Measurements from ENCODE around the gene OR2T35.

OR2T35 gene

DNA sequence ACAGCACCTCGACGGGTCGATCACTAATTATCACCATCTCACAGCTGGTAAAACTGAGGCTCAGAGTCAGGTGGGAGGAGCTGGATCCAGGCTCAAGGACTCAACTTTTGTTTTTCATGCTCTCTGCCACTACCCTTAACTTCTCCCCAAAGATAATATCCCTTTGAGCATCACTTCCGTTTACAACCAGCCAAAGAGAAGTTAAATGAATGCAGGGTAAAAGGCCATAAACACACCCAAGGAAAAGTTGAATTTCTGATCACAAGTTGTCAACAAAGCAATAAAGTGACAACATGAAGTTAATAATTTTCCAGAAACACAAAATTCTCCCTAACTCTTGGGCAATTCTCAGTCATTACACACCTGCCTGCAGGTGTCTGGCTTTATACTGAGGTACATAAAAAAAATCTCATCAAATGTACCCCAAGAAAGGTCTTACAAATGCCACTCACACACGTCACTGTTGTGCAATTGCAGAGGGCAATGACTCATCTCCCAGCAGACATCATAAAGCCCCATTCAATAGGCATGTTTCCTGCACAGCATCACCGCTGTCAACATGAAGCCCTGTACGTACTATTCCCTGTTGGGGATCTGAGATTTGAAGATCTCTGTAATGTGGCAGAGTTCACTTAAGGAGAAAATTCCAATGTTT lies 13.6 kb downstream of the OR2T35 start:
- Histone ChIP-seq H3K9me2 (replicated peaks; ENCODE audit: insufficient read depth, low read length) (no peaks in the 10 kb centered on the region), H3K79me2 (ENCODE audit: low read length) (no peaks in the 10 kb centered on the region), H3F3A (ENCODE audit: insufficient read depth, low read length) (no peaks in the 10 kb centered on the region), H2AFZ (ENCODE audit: low read length) (no peak overlapping the region), H3K4me1 (ENCODE audit: low read length) (no peaks in the 10 kb centered on the region), H3K4me2 (ENCODE audit: low read depth, low read length) (no peak overlapping the region), H4K20me1 (ENCODE audit: insufficient read depth, low read length) (no peaks in the 10 kb centered on the region), H3K36me3 (replicated peaks; ENCODE audit: insufficient read depth, low read length) (no peaks in the 10 kb centered on the region), H3K9me3 (replicated peaks; ENCODE audit: insufficient read depth, low read length) (no peaks in the 10 kb centered on the region), H3K9ac (ENCODE audit: low read length) (no peak overlapping the region), H3K27ac (ENCODE audit: low read length) (no peak overlapping the region), H3K4me3 (ENCODE audit: low read length) (no peak overlapping the region), H3K27me3 (replicated peaks; ENCODE audit: insufficient read depth, low read length) (no peaks in the 10 kb centered on the region)
- DNase-seq, result no peak
- TF ChIP-seq EZH2phosphoT487 (IDR thresholded peaks at IDR 0.05; ENCODE audit: low read length) (no peak), CTCF (IDR thresholded peaks at IDR 0.05; ENCODE audit: low read length) (no peak), EZH2 (optimal IDR thresholded peaks at IDR 0.05; ENCODE audit: low read depth, low read length) (no peak)

DNA sequence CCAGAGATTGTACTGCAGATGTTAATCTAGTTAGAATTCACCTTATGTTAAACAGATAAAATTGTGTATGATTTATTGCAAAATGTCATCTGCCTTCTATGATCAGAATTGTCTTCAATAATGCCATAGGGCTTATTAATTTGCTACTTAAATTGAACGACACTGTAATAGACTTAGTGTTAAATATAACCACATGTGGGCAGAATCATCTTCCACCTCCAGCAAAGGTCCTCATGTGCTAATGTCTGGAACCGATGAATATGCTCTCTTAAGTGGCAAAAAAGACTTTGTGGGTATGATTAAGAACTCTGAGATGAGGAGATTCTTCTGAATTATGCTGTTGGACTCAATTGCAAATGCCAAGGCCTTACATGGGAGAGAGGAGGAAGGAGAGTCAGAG lies 14.5 kb downstream of the OR2T35 start:
- no peak overlapping the region for H3K27ac ChIP-seq (ENCODE audit: low read length)
- no peaks in the 10 kb centered on the region for H4K20me1 ChIP-seq (ENCODE audit: insufficient read depth, low read length)
- H3K27me3 ChIP-seq (replicated peaks; ENCODE audit: insufficient read depth, low read length), result no peaks in the 10 kb centered on the region
- H3K4me1 ChIP-seq (ENCODE audit: low read length), result no peaks in the 10 kb centered on the region
- no peak overlapping the region for H3K4me2 ChIP-seq (ENCODE audit: low read depth, low read length)
- H3F3A ChIP-seq (ENCODE audit: insufficient read depth, low read length), result no peaks in the 10 kb centered on the region
- H2AFZ ChIP-seq (ENCODE audit: low read length), result no peak overlapping the region
- no peak overlapping the region for H3K9ac ChIP-seq (ENCODE audit: low read length)
- no peak for DNase-seq
- H3K79me2 ChIP-seq (ENCODE audit: low read length), result no peaks in the 10 kb centered on the region
- no peaks in the 10 kb centered on the region for H3K9me3 ChIP-seq (replicated peaks; ENCODE audit: insufficient read depth, low read length)
- no peaks in the 10 kb centered on the region for H3K9me2 ChIP-seq (replicated peaks; ENCODE audit: insufficient read depth, low read length)
- no peak overlapping the region for H3K4me3 ChIP-seq (ENCODE audit: low read length)
- TF ChIP-seq CTCF (IDR thresholded peaks at IDR 0.05; ENCODE audit: low read length) (no peak), EZH2phosphoT487 (IDR thresholded peaks at IDR 0.05; ENCODE audit: low read length) (no peak), EZH2 (optimal IDR thresholded peaks at IDR 0.05; ENCODE audit: low read depth, low read length) (no peak)
- H3K36me3 ChIP-seq (replicated peaks; ENCODE audit: insufficient read depth, low read length), result no peaks in the 10 kb centered on the region

DNA sequence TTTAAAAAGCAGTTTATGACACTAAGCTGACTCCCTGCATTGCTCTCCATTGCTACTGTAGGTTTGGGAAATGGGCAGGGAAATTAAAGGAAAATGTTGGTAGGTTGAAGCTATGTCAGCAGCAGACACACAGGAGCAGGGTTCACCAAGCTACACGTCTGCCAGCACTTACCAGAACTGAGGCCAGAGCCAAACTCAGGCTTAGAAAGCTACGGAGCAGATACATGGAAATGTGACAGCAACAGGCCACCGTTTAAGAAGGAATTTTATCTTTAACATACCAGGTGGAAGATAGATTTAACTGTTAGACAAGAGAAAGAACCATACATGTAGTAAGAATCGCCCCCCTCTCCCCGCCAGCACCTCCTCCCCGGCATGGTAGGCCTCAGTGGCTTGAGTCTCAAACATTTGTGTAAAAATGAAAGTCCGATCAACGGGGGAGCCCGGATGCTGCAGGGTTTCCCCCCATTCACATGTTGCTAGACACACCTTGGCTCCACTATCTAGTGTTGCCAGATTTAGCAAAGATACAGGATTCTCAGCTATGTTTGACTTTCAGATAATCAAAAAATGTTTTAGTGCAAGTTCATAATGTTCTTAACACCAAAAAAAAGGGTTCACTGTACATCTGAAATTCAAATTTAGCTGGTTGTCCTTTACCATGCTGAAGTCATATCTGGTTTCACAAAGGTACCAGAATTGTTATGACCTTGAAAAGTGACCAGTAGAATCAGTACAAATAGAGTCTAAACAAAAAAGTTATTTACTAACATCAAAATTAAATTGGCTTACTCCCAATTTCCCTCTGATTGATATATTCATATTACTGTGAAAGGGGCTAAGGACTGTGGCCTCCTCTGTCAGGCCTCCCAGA lies 16.9 kb downstream of the OR2T35 start:
- Histone ChIP-seq H3K27ac (ENCODE audit: low read length) (no peak overlapping the region), H2AFZ (ENCODE audit: low read length) (no peak overlapping the region), H3K4me1 (ENCODE audit: low read length) (no peaks in the 10 kb centered on the region), H3K4me2 (ENCODE audit: low read depth, low read length) (no peak overlapping the region), H3K36me3 (replicated peaks; ENCODE audit: insufficient read depth, low read length) (no peaks in the 10 kb centered on the region), H3K9me3 (replicated peaks; ENCODE audit: insufficient read depth, low read length) (no peaks in the 10 kb centered on the region), H3K9me2 (replicated peaks; ENCODE audit: insufficient read depth, low read length) (no peaks in the 10 kb centered on the region), H3K79me2 (ENCODE audit: low read length) (no peaks in the 10 kb centered on the region), H3K4me3 (ENCODE audit: low read length) (no peak overlapping the region), H3K9ac (ENCODE audit: low read length) (no peak overlapping the region), H3F3A (ENCODE audit: insufficient read depth, low read length) (no peaks in the 10 kb centered on the region), H3K27me3 (replicated peaks; ENCODE audit: insufficient read depth, low read length) (no peaks in the 10 kb centered on the region), H4K20me1 (ENCODE audit: insufficient read depth, low read length) (no peaks in the 10 kb centered on the region)
- DNase-seq, result no peak
- TF ChIP-seq EZH2 (optimal IDR thresholded peaks at IDR 0.05; ENCODE audit: low read depth, low read length) (no peak), CTCF (IDR thresholded peaks at IDR 0.05; ENCODE audit: low read length) (no peak), EZH2phosphoT487 (IDR thresholded peaks at IDR 0.05; ENCODE audit: low read length) (no peak)

All from MM.1S (cell line).